Measurements from ENCODE around the gene MAP1B.

MAP1B gene

DNA sequence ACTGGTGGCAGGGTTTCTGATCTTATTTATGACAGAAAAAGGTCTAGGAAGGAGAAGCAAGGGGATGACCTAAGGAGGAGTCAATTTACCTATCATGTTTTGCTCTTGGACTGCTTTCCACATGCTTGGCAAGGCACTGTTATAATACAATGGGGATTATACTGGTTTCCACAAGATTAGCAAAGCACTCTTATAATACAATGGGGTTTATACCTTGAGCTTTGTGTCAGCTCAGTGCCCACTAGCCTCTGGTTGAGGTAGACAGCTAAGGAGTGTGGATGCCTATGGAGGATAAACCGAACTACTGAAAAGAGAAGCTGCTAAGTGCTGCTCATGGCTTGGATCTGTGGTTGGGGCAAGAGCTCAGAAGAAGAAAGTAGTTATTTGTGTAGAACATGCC lies 144.1 kb downstream of the MAP1B start:
- DNase-seq (ENCODE audit: low spot score) = no peak

DNA sequence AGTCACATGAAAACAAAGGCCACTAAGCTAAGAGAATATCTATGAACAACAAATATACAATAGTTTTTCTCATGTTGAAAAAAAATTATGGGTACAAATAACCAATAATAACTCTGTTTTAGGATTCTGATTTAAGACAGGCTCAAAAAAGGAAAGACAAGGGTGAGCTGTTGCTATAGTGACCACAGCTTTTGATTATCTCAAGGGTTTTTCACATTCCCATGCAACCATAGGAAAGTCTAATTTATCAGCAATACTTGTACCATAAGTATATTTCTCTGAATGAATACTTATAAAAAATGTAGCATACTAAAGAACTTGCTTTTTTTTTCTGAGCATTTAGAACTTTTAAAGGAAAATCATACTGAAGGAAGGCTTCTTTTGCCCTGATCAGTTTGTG lies 144.7 kb downstream of the MAP1B start:
- DNase-seq (ENCODE audit: low spot score) = no peak

DNA sequence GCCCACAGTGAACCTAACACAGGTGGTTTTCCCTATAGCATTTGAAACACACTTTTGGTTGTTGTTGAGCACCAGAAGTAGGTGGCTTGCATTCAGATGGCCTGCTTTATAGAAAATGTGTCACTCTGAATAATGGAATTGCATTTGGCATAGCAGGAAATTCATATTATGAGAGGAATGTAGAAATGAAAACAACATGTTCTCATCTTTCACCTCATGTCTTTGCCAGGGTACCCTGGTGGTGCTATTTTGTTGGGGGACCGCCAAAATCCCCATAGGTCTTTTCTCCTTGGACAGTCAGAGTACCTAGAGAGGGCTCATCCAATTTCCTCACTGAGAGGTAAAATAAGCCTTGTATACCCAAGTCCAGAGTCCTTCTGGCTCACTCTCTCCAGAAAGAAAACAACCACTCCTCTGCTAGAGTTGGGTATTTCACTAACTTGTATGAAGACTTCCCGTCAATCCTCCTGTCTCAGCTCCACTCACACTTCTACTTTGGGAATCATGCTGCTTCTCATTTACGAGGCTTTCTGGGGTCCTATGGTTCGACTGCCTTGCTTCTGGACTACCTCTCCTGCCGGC lies 145.4 kb downstream of the MAP1B start:
- no peak for DNase-seq (ENCODE audit: low spot score)

DNA sequence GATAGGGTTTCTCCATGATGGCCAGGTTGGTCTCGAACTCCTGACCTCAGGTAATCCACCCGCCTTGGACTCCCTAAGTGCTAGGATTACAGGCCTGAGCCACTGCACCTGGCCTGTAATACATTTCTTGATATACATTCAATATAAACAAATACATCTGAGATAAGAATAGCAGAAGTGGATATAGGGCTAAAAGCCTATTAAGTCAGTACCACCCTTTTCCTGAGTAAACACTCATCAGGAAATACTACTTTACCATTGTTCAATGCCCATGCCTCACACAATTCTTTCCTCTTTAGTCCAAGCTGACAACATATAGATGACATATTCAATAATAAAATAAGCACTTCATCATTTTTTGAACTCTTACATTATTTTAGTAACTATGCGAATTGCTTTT lies 148.0 kb downstream of the MAP1B start:
- DNase-seq (ENCODE audit: low spot score) = no peak

DNA sequence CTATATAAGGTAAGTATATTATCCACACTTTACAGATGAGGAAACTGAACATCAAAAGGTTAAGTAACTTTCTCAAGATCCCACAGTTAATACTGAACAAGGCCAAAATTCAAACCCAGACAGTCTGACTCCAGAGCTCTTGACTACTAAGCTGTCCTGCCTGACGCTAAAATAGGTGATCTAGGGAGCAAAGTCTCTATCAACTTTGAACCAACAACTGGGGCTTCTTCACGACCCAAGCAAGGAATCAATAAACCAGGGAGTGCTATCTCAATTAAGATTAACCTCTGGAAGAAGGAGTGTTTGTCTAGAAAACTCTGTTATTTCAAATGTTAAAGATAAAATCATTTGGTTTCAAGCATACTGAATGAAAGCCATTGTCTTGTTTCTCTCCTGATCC lies 148.4 kb downstream of the MAP1B start:
- DNase-seq (ENCODE audit: low spot score) = no peak

DNA sequence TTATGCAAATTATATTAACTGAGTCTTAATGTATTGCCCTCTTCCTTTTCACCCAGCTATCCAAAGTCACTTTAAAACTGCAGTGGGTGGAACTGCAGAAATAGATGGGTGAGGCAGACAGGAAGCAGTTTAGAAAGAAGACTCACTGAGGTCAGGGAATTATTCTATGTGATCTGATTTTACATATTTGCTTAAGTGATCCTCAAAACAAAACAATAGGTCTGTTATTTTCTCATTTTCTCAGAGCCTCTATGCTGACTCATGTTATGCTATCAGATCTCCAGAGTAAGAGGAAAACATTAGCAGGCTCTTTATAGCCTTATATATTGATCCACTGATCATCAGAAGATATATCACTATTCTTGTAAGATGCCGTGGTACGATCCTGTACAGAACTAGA lies 149.3 kb downstream of the MAP1B start:
- DNase-seq (ENCODE audit: low spot score) = no peak
